ENCODE data around the gene GSC2. TPM values are rescaled to one million over a fixed set of nuclear protein-coding genes. Genes with fewer than 3 reads are reported as not detected.

The GSC2 gene
- total and polyA plus RNA-seq, 5 donors from 2014 or later: not detected

DNA sequence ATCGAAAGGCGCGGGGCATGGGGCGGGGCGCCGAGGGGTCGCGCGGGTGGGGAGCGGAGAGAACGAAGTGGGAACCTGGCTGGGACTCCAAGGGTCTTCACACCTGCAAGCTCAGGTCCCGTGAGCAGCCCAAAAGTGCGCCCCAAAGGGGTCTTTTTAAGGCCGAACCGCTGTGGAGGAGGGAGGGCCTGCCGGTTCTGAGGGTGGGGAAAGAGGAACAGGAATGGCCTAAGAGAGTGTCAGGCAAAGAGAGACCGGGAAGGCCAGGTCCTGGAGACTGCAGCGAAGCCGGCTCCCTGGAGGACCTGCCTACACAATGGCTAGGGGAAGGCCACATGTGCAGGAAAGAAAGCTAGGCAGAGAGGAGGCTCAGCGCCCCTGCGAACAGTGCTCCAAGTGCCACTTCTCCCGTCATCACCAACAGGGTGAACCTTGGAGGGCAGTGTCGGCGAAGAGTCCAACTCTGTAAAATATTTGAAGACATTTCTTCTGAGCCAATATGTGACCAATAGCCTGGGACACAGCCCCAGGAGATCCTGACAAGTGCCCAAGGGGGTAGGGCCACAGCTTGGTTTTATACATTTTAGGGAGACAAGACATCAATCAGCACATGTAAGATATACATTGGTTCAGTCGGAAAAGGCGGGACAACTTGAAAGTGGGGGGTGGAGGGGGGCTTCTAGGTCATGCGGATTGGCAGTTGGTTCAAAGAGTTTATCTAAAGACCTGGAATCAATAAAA is 27.2 kb downstream of the GSC2 start:
- Histone ChIP-seq H3K9me3 (ENCODE audit: control insufficient read depth in 2 of 2, low read length in 2 of 2) (no peaks in the 10 kb centered on the region), H3K36me3 (ENCODE audit: control insufficient read depth, insufficient read depth, low read length) (peaks cover 3% of the 10 kb centered on the region), H3K27ac (ENCODE audit: insufficient read depth, low read length, poor library complexity, severe bottlenecking) (peak overlapping the region; percentile 47), H3K27me3 (ENCODE audit: control insufficient read depth, insufficient read depth, low read length) (no peaks in the 10 kb centered on the region), H3K4me3 (ENCODE audit: low read depth, low read length) (peak overlapping the region; percentile 43), H3K4me1 (ENCODE audit: control insufficient read depth, insufficient read depth, low read length, poor library complexity, severe bottlenecking) (peaks cover 45% of the 10 kb centered on the region)
- H3K4me1 Mint-ChIP-seq: peaks cover 4 to 48% (median 32%) of the 10 kb centered on the region in 4 donors
- no peaks in the 10 kb centered on the region for H3K9me3 Mint-ChIP-seq
- H3K36me3 Mint-ChIP-seq: peaks cover 6% of the 10 kb centered on the region
- no peak for ATAC-seq (ENCODE audit: low read depth in 2 of 2)
- no peak for DNase-seq
- H3K27ac Mint-ChIP-seq: peak overlapping the region; percentile 66 to 91 (median 85)
- peaks cover 8% of the 10 kb centered on the region for H3K27me3 Mint-ChIP-seq
- peak overlapping the region; percentile 86 to 97 (median 92) for H3K4me3 Mint-ChIP-seq

DNA sequence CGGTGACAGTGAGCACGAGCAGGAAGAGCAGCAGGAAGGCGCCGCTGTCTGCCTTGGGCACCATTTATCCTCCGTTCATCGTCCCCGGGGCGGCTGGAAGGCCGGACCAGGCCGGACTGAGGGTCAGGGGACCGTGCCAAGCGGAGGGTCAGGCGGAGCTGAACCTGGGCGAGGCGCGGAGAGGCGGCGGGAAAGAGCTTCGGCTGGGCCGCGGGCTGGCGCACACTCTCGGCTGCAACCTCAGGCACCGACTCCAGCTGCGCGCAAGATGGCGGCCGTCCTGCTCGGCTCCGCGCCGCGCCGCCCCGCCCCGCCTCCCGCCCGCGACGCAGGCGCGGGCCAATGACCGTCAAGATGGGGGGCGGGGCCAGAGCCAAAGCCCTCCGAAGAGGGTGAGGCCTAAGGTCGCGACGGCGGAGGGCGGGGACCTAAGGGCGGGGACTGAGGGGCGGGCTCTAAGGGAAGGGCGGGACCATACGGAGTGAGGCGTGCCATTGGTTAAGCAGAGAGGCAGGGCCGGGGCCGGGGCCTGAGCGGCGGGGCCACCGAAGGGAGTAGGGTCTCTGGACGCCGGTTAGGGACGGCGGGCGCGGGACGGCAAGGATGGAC is 27.8 kb downstream of the GSC2 start, which contains the start of gene DGCR2:
DGCR2 (minus strand) TSS at position 270 of the 609 bp plus-strand sequence; CDS start at position 64, 206 bp downstream.
- Mint-ChIP-seq H3K4me3 (peak within 1 kb of the TSS; percentile 93 to 97 (median 94)), H3K27ac (peak within 1 kb of the TSS; percentile 86 to 95 (median 91)), H3K4me1 (peaks cover 4 to 54% (median 38%) of the 10 kb centered on the region in 4 donors), H3K36me3 (peaks cover 6% of the 10 kb centered on the region), H3K27me3 (peaks cover 8% of the 10 kb centered on the region), H3K9me3 (no peaks in the 10 kb centered on the region)
- Histone ChIP-seq H3K27ac (ENCODE audit: insufficient read depth, low read length, poor library complexity, severe bottlenecking) (peak within 1 kb of the TSS; percentile 75), H3K4me1 (ENCODE audit: control insufficient read depth, insufficient read depth, low read length, poor library complexity, severe bottlenecking) (peaks cover 52% of the 10 kb centered on the region), H3K27me3 (ENCODE audit: control insufficient read depth, insufficient read depth, low read length) (no peaks in the 10 kb centered on the region), H3K4me3 (ENCODE audit: low read depth, low read length) (peak within 1 kb of the TSS; percentile 91), H3K9me3 (ENCODE audit: control insufficient read depth in 2 of 2, low read length in 2 of 2) (no peaks in the 10 kb centered on the region), H3K36me3 (ENCODE audit: control insufficient read depth, insufficient read depth, low read length) (peaks cover 6% of the 10 kb centered on the region)
- DNase-seq: peak; percentile 93 to 96 (median 95)
- ATAC-seq (ENCODE audit: low read depth in 2 of 2): peak; percentile 95

DNA sequence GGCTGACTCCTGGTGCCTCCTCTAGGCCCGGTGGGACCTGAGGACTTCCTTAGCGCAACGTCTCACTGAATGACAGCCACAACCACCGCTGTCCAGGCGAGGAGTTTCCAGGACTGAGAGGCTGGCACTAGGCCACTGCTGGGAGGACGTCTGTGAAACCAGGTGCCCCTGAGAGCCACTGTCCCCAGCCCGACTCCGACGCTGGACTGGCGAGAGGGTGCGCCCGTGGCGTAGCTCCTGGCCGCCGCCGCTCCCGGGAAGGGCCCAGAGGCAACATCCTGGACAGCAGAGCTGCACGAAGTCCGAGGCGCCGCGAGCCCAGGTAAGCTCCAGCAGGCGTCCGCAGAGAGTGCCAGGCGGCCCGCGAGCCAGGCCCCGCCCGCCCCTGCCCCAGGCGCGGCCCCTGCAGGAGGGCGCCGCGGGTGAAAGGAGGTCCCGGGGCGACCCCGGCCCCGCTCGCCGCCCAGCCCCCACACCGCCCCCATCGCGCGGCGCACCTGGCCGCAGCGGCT is 28.4 kb downstream of the GSC2 start:
- ATAC-seq (ENCODE audit: low read depth in 2 of 2): peak in 1 of 2 donors; percentile 8
- Mint-ChIP-seq H3K27me3 (peaks cover 8% of the 10 kb centered on the region), H3K4me3 (peak overlapping the region; percentile 93 to 97 (median 94)), H3K9me3 (no peaks in the 10 kb centered on the region), H3K4me1 (peaks cover 7 to 57% (median 44%) of the 10 kb centered on the region in 4 donors), H3K36me3 (peaks cover 11% of the 10 kb centered on the region), H3K27ac (peak overlapping the region; percentile 86 to 95 (median 90))
- peak overlapping the region; percentile 75 for H3K27ac ChIP-seq (ENCODE audit: insufficient read depth, low read length, poor library complexity, severe bottlenecking)
- peaks cover 12% of the 10 kb centered on the region for H3K36me3 ChIP-seq (ENCODE audit: control insufficient read depth, insufficient read depth, low read length)
- peaks cover 57% of the 10 kb centered on the region for H3K4me1 ChIP-seq (ENCODE audit: control insufficient read depth, insufficient read depth, low read length, poor library complexity, severe bottlenecking)
- no peaks in the 10 kb centered on the region for H3K27me3 ChIP-seq (ENCODE audit: control insufficient read depth, insufficient read depth, low read length)
- DNase-seq: peak in 2 of 3 donors; percentile 19 to 50
- peak overlapping the region; percentile 91 for H3K4me3 ChIP-seq (ENCODE audit: low read depth, low read length)
- no peaks in the 10 kb centered on the region for H3K9me3 ChIP-seq (ENCODE audit: control insufficient read depth in 2 of 2, low read length in 2 of 2)

DNA sequence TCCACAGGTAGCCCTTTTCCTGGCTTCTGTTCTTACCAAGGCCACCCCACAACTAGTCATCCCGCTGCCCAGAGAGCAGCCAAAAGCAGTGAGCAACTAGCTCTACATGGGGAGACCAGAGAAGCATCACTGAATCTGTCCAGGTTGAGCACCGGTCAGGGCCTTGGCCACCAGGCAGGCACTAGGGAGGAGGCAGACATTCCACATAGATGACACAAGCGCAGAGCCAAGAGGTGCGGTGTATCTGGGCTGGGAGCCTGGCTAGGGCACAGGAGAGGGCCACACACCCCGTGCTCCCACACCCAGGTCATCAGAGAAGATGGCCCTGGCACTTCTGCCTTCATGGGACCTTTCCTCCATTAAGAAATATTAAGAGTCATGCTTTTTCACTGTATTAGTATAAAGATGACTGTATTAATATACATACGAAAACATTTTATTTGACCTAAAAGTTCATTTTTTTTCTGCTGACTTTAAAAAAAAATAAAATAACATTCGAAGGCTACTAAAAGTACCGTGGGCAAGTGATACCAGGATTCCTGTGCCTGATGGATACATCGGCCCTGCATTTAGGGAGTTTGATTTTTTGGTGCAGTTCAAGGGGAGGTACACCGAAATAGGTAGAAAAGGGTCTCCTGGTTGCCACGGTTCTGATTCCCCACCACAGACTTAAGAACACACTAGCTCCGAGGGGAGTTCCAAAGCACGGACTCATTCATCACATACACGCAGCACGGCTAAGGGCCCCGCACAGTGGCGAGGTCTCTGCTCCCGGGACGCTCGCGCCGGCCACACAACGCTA is 29.1 kb downstream of the GSC2 start:
- Histone ChIP-seq H3K36me3 (ENCODE audit: control insufficient read depth, insufficient read depth, low read length) (peaks cover 14% of the 10 kb centered on the region), H3K4me3 (ENCODE audit: low read depth, low read length) (peak overlapping the region; percentile 91)

DNA sequence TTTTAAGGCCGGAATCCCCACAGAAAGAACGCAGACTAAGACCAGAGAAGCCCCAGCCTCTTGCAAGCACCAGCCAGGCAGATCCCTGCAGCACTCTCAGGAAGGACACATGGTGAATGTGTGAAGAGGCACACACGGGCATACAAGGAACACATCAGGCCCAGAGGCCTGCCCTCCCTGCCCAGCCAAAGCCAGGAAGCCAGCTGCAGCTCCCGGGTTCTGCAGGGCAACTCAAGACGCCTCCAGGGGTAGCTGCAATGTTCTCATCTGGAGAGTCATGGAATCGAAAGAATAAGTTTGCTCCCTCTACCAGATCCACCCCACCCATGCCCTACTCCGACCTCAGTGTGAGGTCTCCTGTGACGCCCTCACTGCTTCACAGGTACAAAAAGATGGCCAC is 30.1 kb downstream of the GSC2 start:
- Histone ChIP-seq H3K4me1 (ENCODE audit: control insufficient read depth, insufficient read depth, low read length, poor library complexity, severe bottlenecking) (peaks cover 75% of the 10 kb centered on the region), H3K9me3 (ENCODE audit: control insufficient read depth in 2 of 2, low read length in 2 of 2) (no peaks in the 10 kb centered on the region), H3K27ac (ENCODE audit: insufficient read depth, low read length, poor library complexity, severe bottlenecking) (peak overlapping the region; percentile 43), H3K36me3 (ENCODE audit: control insufficient read depth, insufficient read depth, low read length) (peaks cover 21% of the 10 kb centered on the region), H3K4me3 (ENCODE audit: low read depth, low read length) (peak overlapping the region; percentile 91), H3K27me3 (ENCODE audit: control insufficient read depth, insufficient read depth, low read length) (no peaks in the 10 kb centered on the region)
- Mint-ChIP-seq H3K4me1 (peaks cover 11 to 74% (median 57%) of the 10 kb centered on the region in 4 donors), H3K36me3 (peaks cover 22% of the 10 kb centered on the region), H3K27ac (peak overlapping the region; percentile 90 to 95 (median 95)), H3K4me3 (peak overlapping the region; percentile 93 to 97 (median 94)), H3K9me3 (no peaks in the 10 kb centered on the region), H3K27me3 (peaks cover 8% of the 10 kb centered on the region)
- ATAC-seq (ENCODE audit: low read depth in 2 of 2) (no peak), DNase-seq (no peak)

More for the DNA sequence above, 29.1 kb downstream of the GSC2 start:
- DNase-seq (peak in 1 of 3 donors; percentile 18), ATAC-seq (ENCODE audit: low read depth in 2 of 2) (no peak)
- no peaks in the 10 kb centered on the region for H3K9me3 ChIP-seq (ENCODE audit: control insufficient read depth in 2 of 2, low read length in 2 of 2)
- no peaks in the 10 kb centered on the region for H3K9me3 Mint-ChIP-seq
- peaks cover 11 to 63% (median 49%) of the 10 kb centered on the region in 4 donors for H3K4me1 Mint-ChIP-seq
- peaks cover 16% of the 10 kb centered on the region for H3K36me3 Mint-ChIP-seq
- H3K27me3 Mint-ChIP-seq: peaks cover 8% of the 10 kb centered on the region
- H3K27ac Mint-ChIP-seq: peak overlapping the region; percentile 86 to 95 (median 90)
- H3K27ac ChIP-seq (ENCODE audit: insufficient read depth, low read length, poor library complexity, severe bottlenecking): peak overlapping the region; percentile 75
- H3K4me1 ChIP-seq (ENCODE audit: control insufficient read depth, insufficient read depth, low read length, poor library complexity, severe bottlenecking): peaks cover 64% of the 10 kb centered on the region
- no peaks in the 10 kb centered on the region for H3K27me3 ChIP-seq (ENCODE audit: control insufficient read depth, insufficient read depth, low read length)
- H3K4me3 Mint-ChIP-seq: peak overlapping the region; percentile 93 to 97 (median 94)

DNA sequence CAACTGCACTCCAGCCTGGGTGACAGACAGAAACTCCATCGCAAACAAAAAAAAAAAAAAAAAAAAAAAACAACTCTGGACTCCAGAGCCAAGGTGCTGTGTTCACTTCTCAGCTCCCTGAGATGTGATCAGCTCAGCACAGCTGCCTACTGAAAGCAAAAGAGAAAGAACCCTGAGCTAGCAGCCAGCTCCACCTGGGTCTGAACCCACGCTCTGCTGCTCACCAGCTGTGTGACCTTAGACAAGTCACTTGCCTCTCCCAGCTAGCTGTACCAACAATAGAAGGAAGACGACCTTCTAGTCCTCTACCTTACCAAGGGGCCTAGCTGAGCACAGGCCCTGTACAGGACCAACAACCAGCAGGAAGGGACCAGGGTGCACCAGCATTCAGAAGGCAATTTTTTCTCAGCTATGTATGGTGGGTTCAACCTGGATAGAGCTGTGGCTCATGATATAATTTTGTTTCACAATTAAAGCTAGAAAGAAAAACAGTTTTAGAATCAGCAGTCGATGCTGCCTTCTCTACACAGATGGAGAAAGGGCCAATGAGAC is 31.7 kb downstream of the GSC2 start:
- DNase-seq (peak in 2 of 3 donors; percentile 21 to 78), ATAC-seq (ENCODE audit: low read depth in 2 of 2) (no peak)
- peak overlapping the region; percentile 87 to 93 (median 90) for H3K4me3 Mint-ChIP-seq
- peaks cover 8% of the 10 kb centered on the region for H3K27me3 Mint-ChIP-seq
- peaks cover 22% of the 10 kb centered on the region for H3K36me3 Mint-ChIP-seq
- peaks cover 11 to 85% (median 62%) of the 10 kb centered on the region in 4 donors for H3K4me1 Mint-ChIP-seq
- no peaks in the 10 kb centered on the region for H3K9me3 Mint-ChIP-seq
- Histone ChIP-seq H3K27ac (ENCODE audit: insufficient read depth, low read length, poor library complexity, severe bottlenecking) (peak overlapping the region; percentile 59), H3K9me3 (ENCODE audit: control insufficient read depth in 2 of 2, low read length in 2 of 2) (no peaks in the 10 kb centered on the region), H3K4me3 (ENCODE audit: low read depth, low read length) (peak overlapping the region; percentile 56), H3K4me1 (ENCODE audit: control insufficient read depth, insufficient read depth, low read length, poor library complexity, severe bottlenecking) (peaks cover 83% of the 10 kb centered on the region), H3K36me3 (ENCODE audit: control insufficient read depth, insufficient read depth, low read length) (peaks cover 28% of the 10 kb centered on the region), H3K27me3 (ENCODE audit: control insufficient read depth, insufficient read depth, low read length) (no peaks in the 10 kb centered on the region)
- peak overlapping the region; percentile 75 to 95 (median 91) for H3K27ac Mint-ChIP-seq

DNA sequence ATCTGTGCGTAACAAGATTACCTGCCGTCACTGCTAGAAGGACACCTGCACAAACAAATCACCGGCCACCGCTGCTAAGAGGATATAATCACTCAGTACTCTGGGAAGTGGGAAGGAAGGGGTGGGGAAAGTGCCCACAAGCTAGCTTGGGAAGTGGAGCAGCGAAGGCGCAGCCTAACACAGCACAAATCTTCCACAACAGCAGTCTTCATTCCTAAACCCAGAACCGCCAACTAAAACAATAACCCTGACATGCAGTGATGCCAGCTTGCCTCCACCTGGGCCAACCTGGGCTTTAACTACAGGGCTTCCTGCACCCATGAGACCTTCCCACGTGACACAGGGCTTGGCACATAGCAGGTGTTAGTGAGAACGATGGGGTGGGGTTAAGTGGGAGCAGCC is 33.0 kb downstream of the GSC2 start:
- Mint-ChIP-seq H3K4me3 (peak overlapping the region; percentile 17 to 93 (median 82)), H3K4me1 (peaks cover 11 to 86% (median 58%) of the 10 kb centered on the region in 4 donors), H3K27me3 (no peaks in the 10 kb centered on the region), H3K27ac (peak overlapping the region in 2 of 3 donors; percentile 73 to 95), H3K9me3 (no peaks in the 10 kb centered on the region), H3K36me3 (peaks cover 28% of the 10 kb centered on the region)
- no peak overlapping the region for H3K27ac ChIP-seq (ENCODE audit: insufficient read depth, low read length, poor library complexity, severe bottlenecking)
- peaks cover 28% of the 10 kb centered on the region for H3K36me3 ChIP-seq (ENCODE audit: control insufficient read depth, insufficient read depth, low read length)
- ATAC-seq (ENCODE audit: low read depth in 2 of 2) (no peak), DNase-seq (peak in 1 of 3 donors; percentile 33)
- H3K27me3 ChIP-seq (ENCODE audit: control insufficient read depth, insufficient read depth, low read length): no peaks in the 10 kb centered on the region
- peaks cover 82% of the 10 kb centered on the region for H3K4me1 ChIP-seq (ENCODE audit: control insufficient read depth, insufficient read depth, low read length, poor library complexity, severe bottlenecking)
- H3K4me3 ChIP-seq (ENCODE audit: low read depth, low read length): peak overlapping the region; percentile 60
- H3K9me3 ChIP-seq (ENCODE audit: control insufficient read depth in 2 of 2, low read length in 2 of 2): no peaks in the 10 kb centered on the region
